Spinal cord (tissue), 10 donors: Measurements from ENCODE around the gene KRT4. TPM values are rescaled to one million over a fixed set of nuclear protein-coding genes. Genes with fewer than 3 reads are reported as not detected.

ENCODE experiments used
- DNase-seq, 6 donors: peaks; one replicate each; pipeline versions ENCODE4 v3.0.0 to v3.0.0-alpha.2; 2013 to 2015; ENCODE audit warnings: low spot score in 6 of 6, low read depth in 4 of 6
- H3K27ac ChIP-seq: one replicate; pipeline ENCODE4 v1.5.1; 2013; ENCODE audit warnings: low read depth, low read length, control low read depth
- H3K27me3 ChIP-seq: one replicate; pipeline ENCODE4 v1.6.1; 2013; ENCODE audit warnings: low read length; ENCODE audit not compliant: control insufficient read depth, insufficient read depth
- H3K36me3 ChIP-seq: one replicate; pipeline ENCODE4 v1.6.1; 2013; ENCODE audit warnings: low read length; ENCODE audit not compliant: control insufficient read depth, insufficient read depth
- H3K4me1 ChIP-seq: one replicate; pipeline ENCODE4 v1.6.1; 2013; ENCODE audit warnings: low read length; ENCODE audit not compliant: control insufficient read depth, insufficient read depth
- H3K4me3 ChIP-seq: one replicate; pipeline ENCODE4 v1.5.1; 2013; ENCODE audit warnings: low read depth, low read length, control low read depth
- H3K9me3 ChIP-seq: one replicate; pipeline ENCODE4 v1.6.1; 2013; ENCODE audit warnings: low read length; ENCODE audit not compliant: control insufficient read depth, insufficient read depth
- WGBS: methylation state at CpG from one replicate; pipeline ENCODE4 v1.1.5; 2013; ENCODE audit warnings: missing lambda C conversion rate; ENCODE audit not compliant: insufficient coverage; 5-methylcytosine and 5-hydroxymethylcytosine counted together
- polyA plus RNA-seq, 2 donors: library from polyadenylated mRNA; unstranded; fragments of 120-200 nt; gene quantifications; one replicate each; pipeline ENCODE4 v1.2.1, GENCODE V29; 2013; ENCODE audit not compliant: insufficient read length in 2 of 2
- total RNA-seq, 2 donors: library from RNA; depleted of rRNA in 1 of 2; stranded (reverse); fragments of 120-200 nt in 1 of 2; fragments of >200 nt in 1 of 2; gene quantifications; one replicate each; pipeline versions ENCODE4 v1.2.3 to v1.2.4, GENCODE V29; 2013 to 2014
- donor health status: healthy.

KRT4 gene
- total and polyA plus RNA-seq, 4 donors = 0.11 to 0.20 (median 0.14) TPM; not detected in 1

DNA sequence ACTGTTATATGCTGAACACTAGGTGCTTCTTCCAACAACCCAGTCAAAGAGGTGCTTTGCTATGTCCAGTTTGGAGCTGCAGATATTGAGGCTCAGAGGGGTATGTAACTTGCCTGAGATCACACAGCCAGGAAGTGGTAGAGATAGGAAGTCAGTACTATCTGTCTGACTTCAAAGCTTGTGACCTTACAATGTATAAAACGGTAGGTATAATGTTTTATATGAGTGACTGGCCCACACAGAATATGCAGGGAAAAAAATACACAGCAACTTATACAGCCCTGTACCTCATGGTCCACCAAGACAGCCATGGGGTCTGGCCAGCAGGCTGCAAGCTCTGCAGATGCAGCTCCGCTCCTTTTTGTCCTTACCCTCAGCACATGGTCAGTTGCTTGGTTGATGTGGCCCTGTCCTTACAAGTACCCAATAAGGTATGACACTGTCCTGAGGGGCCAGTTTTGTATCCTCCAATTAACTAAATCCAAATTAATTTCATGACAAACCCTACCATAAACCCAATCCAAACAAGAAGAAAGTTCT lies 3.9 kb upstream of the KRT4 start:
- H3K4me3 ChIP-seq = no peak overlapping the region
- no peaks in the 10 kb centered on the region for H3K36me3 ChIP-seq
- WGBS = 86% methylated on average over 1 of the region's 2 CpGs

DNA sequence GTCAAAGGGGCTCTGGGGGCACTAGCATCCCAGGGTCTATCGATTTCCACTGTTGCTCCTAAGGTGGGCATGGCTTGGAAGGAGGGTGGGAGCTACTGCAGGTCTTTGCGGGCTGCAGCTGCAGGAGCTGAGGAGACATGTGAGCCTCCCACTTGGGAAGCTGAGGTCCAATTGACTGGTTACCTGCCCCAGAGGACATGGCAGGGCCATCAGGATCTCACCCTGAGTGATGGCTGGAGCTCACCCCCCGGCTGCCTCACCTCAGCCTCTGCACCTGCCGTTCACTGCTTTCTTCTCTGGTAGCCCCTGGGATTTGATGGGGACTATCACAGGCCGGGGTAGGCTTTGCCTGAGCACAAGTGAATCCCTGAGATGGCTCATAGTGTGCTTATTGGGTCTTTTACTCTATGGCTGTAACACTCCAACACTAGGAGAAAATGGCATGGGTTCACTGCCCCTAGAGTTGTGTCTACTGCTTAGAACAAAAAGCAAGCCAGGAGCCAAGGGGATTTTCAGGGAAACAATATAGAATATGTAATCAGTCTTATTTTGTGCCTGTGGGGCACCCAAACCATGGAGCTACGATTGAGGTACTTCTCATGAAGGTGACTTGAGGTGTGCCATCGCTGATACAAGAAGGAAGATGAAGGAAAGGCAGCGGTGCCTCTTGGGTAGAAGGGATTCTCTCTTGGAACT lies 3.2 kb upstream of the KRT4 start:
- Histone ChIP-seq H3K4me1 (no peaks in the 10 kb centered on the region), H3K27me3 (no peaks in the 10 kb centered on the region), H3K9me3 (no peaks in the 10 kb centered on the region), H3K27ac (no peak overlapping the region), H3K4me3 (no peak overlapping the region), H3K36me3 (no peaks in the 10 kb centered on the region)
- WGBS = 94% methylated on average over 7 of the region's 8 CpGs
- no peak for DNase-seq

More for the DNA sequence above, 3.9 kb upstream of the KRT4 start:
- Histone ChIP-seq H3K4me1 (peaks cover 2% of the 10 kb centered on the region), H3K9me3 (no peaks in the 10 kb centered on the region), H3K27ac (no peak overlapping the region), H3K27me3 (no peaks in the 10 kb centered on the region)
- no peak for DNase-seq

DNA sequence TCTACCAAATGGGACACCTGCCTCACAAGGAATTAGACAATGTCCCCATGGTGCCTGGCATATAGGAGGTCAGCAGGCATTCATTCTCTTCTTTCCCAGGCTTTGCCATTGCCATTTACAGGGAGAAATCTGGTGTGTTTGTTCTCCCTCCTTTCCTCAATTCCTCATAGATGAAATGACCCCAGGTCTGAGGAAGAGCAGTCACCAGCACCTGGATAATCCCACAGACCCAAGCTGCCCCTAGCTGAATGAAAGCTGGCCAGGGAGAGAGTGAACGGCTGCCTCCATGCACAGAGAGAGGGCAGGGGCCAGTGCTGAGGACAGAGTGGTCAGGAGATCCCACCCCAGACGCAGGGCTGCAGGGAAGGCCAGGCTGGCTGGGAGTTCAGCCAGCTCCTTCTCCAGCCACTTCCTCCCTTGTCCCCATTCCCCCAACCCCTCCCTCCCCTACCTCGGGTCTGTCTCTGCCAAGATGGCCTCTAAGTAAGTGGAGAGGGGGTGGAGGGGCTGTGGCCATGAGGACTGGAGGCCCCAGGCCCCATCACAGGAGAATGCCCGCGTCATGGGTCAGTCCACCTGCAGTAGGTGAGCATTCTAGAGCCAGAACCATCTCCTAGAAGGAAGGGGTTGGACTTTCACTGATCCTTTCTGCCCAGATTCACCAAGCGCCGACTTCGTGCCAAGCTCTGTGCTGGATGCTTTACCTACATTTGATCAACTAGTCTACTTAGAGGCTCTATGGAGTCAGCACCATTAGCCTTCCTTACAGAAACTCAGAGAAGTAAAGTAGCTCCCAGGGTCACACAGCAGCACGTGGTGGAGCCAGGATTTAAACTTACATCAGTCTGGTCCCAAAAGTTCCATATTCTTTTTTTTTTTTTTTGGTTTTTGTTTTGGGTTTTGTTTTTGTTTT lies 2.0 kb upstream of the KRT4 start:
- DNase-seq = no peak
- no peak overlapping the region for H3K27ac ChIP-seq
- no peaks in the 10 kb centered on the region for H3K27me3 ChIP-seq
- no peaks in the 10 kb centered on the region for H3K4me1 ChIP-seq
- no peaks in the 10 kb centered on the region for H3K9me3 ChIP-seq
- no peak overlapping the region for H3K4me3 ChIP-seq
- WGBS = 92% methylated on average over 5 of the region's 9 CpGs
- H3K36me3 ChIP-seq = no peaks in the 10 kb centered on the region

DNA sequence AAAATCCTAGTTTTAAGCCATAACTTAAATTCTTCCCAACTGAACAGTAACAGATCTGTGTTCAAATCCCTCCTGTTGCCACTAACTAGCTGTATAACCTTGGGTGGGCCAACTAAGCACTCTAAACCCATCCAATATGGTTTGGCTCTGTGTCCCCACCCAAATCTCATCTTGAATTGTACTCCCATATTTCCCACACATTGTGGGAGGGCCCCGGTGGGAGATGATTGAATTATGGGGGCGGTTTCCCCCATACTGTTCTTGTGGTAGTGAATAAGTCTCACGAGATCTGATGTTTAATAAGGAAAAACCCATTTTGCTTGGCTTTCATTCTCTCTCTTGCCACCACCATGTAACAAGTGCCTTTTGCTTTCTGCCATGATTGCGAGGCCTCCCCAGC lies 1.2 kb upstream of the KRT4 start:
- WGBS = 100% methylated on average over 1 of the region's 4 CpGs
- H3K27ac ChIP-seq = no peak overlapping the region
- H3K9me3 ChIP-seq = no peaks in the 10 kb centered on the region
- no peaks in the 10 kb centered on the region for H3K36me3 ChIP-seq
- H3K4me3 ChIP-seq = no peak overlapping the region
- no peak for DNase-seq
- H3K4me1 ChIP-seq = no peaks in the 10 kb centered on the region
- H3K27me3 ChIP-seq = no peaks in the 10 kb centered on the region

DNA sequence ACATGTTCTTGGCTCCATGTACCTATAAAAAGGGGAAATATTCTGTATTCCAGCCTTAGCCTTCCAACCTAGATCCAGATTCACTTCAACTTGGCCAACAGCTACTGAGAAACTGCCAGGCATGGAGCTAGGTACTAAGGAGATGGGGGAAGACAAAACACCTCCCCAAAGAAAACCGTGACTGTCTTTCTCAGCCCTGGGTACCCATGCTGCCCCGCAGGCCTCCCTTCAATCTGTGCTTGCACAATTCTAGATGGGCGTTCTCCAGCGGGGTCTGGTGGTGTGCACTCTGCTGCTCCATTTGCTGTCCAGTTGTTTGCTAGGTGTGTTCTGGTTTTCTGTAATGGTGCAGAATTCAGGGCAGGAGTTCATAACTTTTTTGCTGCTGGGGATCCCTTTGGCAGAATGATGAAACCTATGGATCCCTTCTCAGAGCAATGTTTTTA lies 817 bp upstream of the KRT4 start:
- no peaks in the 10 kb centered on the region for H3K36me3 ChIP-seq
- H3K4me3 ChIP-seq = no peak overlapping the region
- no peaks in the 10 kb centered on the region for H3K9me3 ChIP-seq
- no peak overlapping the region for H3K27ac ChIP-seq
- no peak for DNase-seq
- no peaks in the 10 kb centered on the region for H3K4me1 ChIP-seq
- WGBS = 97% methylated on average over 4 of the region's 4 CpGs
- no peaks in the 10 kb centered on the region for H3K27me3 ChIP-seq

DNA sequence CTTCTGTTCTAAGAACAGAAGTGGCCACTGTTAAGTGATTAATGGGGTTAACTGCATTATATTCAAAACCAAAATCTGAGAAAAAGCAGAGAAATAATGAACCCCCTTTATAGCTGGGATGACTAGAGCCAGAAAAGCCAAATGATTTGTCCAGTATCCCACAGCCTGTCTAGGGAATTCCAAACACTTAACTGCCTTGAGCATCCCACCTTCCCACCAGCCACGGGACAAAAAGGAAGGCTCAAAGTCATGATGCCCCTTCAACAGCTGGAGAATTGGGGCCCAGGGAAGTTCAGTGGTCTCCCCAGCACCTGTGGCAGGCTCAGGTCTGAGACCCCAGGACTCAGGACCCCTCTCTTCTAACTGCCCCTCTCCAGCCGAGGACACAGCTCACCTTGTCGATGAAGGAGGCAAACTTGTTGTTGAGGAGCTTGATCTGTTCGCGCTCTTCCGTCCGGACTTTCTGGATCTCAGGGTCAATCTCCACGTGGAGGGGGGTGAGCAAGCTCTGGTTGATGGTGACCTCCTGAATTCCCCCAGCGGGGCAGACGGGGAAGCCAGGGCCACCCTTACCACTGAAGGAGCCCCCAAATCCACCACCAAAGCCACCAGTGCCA lies 605 bp downstream of the KRT4 start:
- H3K36me3 ChIP-seq = no peaks in the 10 kb centered on the region
- no peak for DNase-seq
- no peak overlapping the region for H3K4me3 ChIP-seq
- no peak overlapping the region for H3K27ac ChIP-seq
- H3K9me3 ChIP-seq = no peaks in the 10 kb centered on the region
- WGBS = 92% methylated on average over 5 of the region's 10 CpGs
- no peaks in the 10 kb centered on the region for H3K4me1 ChIP-seq
- no peaks in the 10 kb centered on the region for H3K27me3 ChIP-seq

DNA sequence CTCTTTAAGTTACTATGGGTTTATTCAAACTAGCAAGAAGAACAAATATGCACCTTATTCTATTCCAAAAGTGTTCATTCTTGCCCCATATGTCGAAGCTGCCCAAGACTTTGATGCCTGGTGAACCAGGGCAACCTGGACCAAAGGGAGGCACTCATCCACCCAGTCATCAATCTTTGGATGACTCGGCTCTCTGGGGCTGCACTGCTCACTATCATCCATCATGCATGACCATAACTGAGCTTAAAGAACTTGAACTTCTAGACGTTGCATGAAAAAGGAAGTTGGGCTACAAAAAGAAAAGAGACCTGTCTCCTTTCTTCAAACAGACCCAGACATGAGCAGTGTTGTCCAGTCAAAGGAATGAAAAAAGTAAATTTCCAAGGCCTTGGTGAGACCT lies 1.2 kb downstream of the KRT4 start:
- Histone ChIP-seq H3K4me3 (no peak overlapping the region), H3K27me3 (no peaks in the 10 kb centered on the region), H3K9me3 (no peaks in the 10 kb centered on the region), H3K27ac (no peak overlapping the region), H3K36me3 (no peaks in the 10 kb centered on the region), H3K4me1 (no peaks in the 10 kb centered on the region)
- no peak for DNase-seq
- 58% methylated on average over 3 of the region's 3 CpGs for WGBS

DNA sequence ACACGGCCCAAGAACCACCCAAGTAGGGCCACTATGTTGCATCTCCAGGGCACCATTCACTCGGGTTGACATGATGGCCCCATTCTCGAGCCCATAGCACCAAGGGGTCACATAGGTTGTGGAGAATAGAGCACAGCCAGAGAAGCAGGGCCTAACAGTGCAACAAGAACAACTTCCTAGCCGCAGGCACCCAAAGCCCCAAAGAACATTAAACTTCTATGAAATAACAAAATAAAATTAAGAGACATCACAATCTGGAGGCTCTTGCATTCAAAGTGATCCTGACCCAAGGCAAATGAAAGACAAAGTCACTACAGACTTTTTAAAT lies 1.9 kb downstream of the KRT4 start:
- Histone ChIP-seq H3K36me3 (no peaks in the 10 kb centered on the region), H3K27ac (no peak overlapping the region), H3K4me1 (no peaks in the 10 kb centered on the region), H3K27me3 (no peaks in the 10 kb centered on the region), H3K4me3 (no peak overlapping the region), H3K9me3 (no peaks in the 10 kb centered on the region)
- no peak for DNase-seq
- WGBS = 77% methylated on average over 4 of the region's 4 CpGs

DNA sequence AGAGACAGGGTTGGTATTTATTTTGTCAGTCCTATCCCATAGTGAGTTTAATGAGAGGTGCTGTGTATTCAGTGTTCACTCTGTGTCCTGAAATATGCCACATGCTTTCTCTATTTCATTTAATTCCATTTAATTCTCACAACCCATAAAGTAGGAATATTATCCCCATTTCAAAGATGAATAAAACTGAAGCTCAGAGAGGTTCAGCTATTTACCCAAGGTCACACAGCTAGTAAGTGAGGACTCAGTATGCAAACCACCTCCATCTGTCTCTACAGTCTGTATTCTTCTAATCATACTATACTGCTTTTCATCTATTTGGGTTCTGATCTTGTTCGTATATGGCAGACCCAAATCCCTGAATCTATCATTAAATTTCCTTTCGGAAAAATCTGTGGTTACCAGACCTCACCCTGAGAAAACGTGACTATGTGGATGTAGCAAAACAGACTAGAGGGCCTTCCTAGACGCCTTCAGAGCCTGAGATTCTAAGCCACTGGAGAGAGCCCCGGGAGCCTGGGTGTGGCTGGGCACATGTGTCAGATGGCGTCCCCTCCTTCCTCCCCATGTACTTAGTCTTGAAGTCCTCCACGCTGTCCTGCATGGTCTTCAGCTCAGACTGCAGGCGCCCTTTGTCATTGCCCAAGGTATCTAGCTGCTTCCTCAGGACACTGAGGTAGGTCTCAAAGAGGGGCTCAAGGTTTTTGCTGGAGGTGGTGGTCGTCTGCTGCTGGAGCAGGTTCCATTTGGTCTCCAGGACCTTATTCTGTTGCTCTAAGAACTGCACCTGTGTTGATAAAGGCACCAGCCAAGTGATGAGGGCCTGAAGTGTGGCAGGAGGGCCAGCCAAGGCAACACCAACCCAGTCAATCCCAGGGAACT lies 2.5 kb downstream of the KRT4 start:
- Histone ChIP-seq H3K27me3 (no peaks in the 10 kb centered on the region), H3K9me3 (no peaks in the 10 kb centered on the region)

More for the DNA sequence above, 2.5 kb downstream of the KRT4 start:
- no peak for DNase-seq
- Histone ChIP-seq H3K27ac (no peak overlapping the region), H3K4me3 (no peak overlapping the region), H3K4me1 (no peaks in the 10 kb centered on the region), H3K36me3 (no peaks in the 10 kb centered on the region)
- 79% methylated on average over 7 of the region's 9 CpGs for WGBS
